Measurements from ENCODE around the gene UNC13C.

GRCh38 chr15:54026891-54027290 is 48.6 kb downstream of the UNC13C start:
- no peak for TF ChIP-seq CTCF (CRISPR knock-in tag; IDR thresholded peaks at IDR 0.05)
- TF ChIP-seq ETV6 (CRISPR knock-in tag; conservative IDR thresholded peaks at IDR 0.05): no peak
- no peak for TF ChIP-seq ZNF564 (CRISPR knock-in tag; IDR thresholded peaks at IDR 0.05)
- TF ChIP-seq CBX2 (IDR thresholded peaks at IDR 0.05; ENCODE audit: low read depth, low read length): no peak
- TF ChIP-seq CBX2 (CRISPR knock-in tag; IDR thresholded peaks at IDR 0.05; ENCODE audit: low read depth): no peak
